HG03558 (cell line): ENCODE measurements around the gene RHOJ.

Source experiments
- ATAC-seq: cut with Tn5 transposase; IDR thresholded peaks from one replicate; pipeline ENCODE4 v1.9.1; 2021; ENCODE audit warnings: moderate number of reproducible peaks; ENCODE audit not compliant: unreplicated experiment; ENCODE audit errors: extremely low read depth

Gene RHOJ

GRCh38 chr14:63203618-63204406 is 431 bp upstream of the RHOJ start:
- ATAC-seq: no peak

- no peak for ATAC-seq
These were observed 867 bp downstream of the RHOJ start for GRCh38 chr14:63205044-63205575.

GRCh38 chr14:63205866-63206265 is 1.6 kb downstream of the RHOJ start:
- ATAC-seq: no peak

- ATAC-seq: no peak
These were observed 4.9 kb downstream of the RHOJ start for GRCh38 chr14:63209160-63209559.

- no peak for ATAC-seq
These were observed 6.6 kb downstream of the RHOJ start for GRCh38 chr14:63210812-63211211.

- ATAC-seq: no peak
These were observed 8.0 kb downstream of the RHOJ start for GRCh38 chr14:63212209-63212608.

- no peak for ATAC-seq
These were observed 8.7 kb downstream of the RHOJ start for GRCh38 chr14:63212776-63213500.

GRCh38 chr14:63214417-63215196 is 10.4 kb downstream of the RHOJ start:
- ATAC-seq: no peak

GRCh38 chr14:63220526-63220925 is 16.3 kb downstream of the RHOJ start:
- ATAC-seq: no peak

GRCh38 chr14:63223596-63223995 is 19.4 kb downstream of the RHOJ start:
- ATAC-seq: no peak

GRCh38 chr14:63224196-63224595 is 20.0 kb downstream of the RHOJ start:
- no peak for ATAC-seq

GRCh38 chr14:63228217-63228616 is 24.0 kb downstream of the RHOJ start:
- ATAC-seq: no peak

GRCh38 chr14:63229330-63230059 is 25.3 kb downstream of the RHOJ start:
- ATAC-seq: no peak

GRCh38 chr14:63231766-63232165 is 27.5 kb downstream of the RHOJ start:
- ATAC-seq: no peak

- no peak for ATAC-seq
These were observed 33.5 kb downstream of the RHOJ start for GRCh38 chr14:63237791-63238190.

GRCh38 chr14:63240221-63240620 is 36.0 kb downstream of the RHOJ start:
- ATAC-seq: no peak

- ATAC-seq: no peak
These were observed 36.9 kb downstream of the RHOJ start for GRCh38 chr14:63241096-63241495.

GRCh38 chr14:63243646-63244045 is 39.4 kb downstream of the RHOJ start:
- ATAC-seq: no peak

GRCh38 chr14:63245893-63246292 is 41.6 kb downstream of the RHOJ start:
- ATAC-seq: no peak

GRCh38 chr14:63248211-63248610 is 44.0 kb downstream of the RHOJ start:
- ATAC-seq: no peak
